ENCODE results near the gene ZNF575. TPM values are rescaled to one million over a fixed set of nuclear protein-coding genes. Genes with fewer than 3 reads are reported as not detected.
A peak's percentile ranks its signal among the peaks of the same experiment; 100 is the strongest.

Gene ZNF575
- total and polyA plus RNA-seq, 10 of the 15 experiments (the other 5 are each of a cell fraction or from before 2014, with no cell fraction given) = 0.18 to 2.8 (median 0.75) TPM

DNA sequence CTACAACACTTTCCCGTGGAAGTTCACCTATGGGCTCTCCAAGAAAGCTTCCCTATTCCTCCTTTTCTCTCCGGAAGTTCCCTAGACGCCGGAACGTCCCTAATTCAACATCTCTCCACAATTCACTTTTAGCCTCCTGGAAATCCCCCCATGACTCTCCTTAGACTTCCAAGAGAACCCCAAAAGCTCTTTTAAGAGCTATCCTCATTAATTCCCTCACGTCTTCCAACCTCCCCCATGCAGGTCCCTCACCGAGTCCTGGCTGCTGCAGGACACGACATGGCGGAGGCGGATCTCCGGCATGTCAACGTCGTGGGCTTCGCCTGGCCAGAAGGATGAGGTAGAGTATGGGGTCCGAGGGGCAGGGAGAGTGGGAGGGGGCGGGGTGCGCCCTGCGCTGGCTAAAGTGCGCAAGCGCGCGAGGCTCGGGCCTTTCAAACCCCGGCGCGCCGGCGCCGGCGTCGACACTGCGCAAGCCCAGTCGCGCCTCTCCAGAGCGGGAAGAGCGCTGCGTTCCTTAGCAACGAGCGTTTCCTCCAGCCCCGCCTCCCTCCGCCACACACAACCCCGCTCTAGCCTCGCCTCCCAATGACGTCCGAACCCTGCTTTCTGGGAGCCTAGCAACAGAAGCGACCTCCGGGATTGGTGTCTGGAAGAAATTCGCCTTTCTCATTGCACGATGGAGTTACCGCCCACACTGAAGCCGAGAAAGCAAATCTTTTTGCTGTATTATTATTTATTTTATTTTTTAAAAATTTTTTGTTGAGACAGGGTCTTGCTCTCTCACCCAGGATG, 42.4 kb downstream of the ZNF575 start, which contains the start of the genes PINLYP and XRCC1 (continued):
- TF ChIP-seq SKIL (IDR thresholded peaks at IDR 0.05; ENCODE audit: low read depth, poor library complexity, severe bottlenecking) = no peak
- TF ChIP-seq ETV6 (conservative IDR thresholded peaks at IDR 0.05 in 1 of 2, IDR thresholded peaks at IDR 0.05 in 1 of 2; ENCODE audit: borderline replicate concordance in 1 of 2, low read depth in 1 of 2) = no peak
- TF ChIP-seq ZBED1 (IDR thresholded peaks at IDR 0.05; ENCODE audit: borderline replicate concordance) = no peak
- no peak for TF ChIP-seq SREBF2 (IDR thresholded peaks at IDR 0.05; ENCODE audit: low read length)
- TF ChIP-seq BACH1 (IDR thresholded peaks at IDR 0.05; ENCODE audit: borderline replicate concordance) = no peak
- TF ChIP-seq BCL3 (IDR thresholded peaks at IDR 0.05; ENCODE audit: borderline replicate concordance, insufficient read depth, low read depth, low read length, poor library complexity, severe bottlenecking) = no peak
- TF ChIP-seq, protein P1, sequence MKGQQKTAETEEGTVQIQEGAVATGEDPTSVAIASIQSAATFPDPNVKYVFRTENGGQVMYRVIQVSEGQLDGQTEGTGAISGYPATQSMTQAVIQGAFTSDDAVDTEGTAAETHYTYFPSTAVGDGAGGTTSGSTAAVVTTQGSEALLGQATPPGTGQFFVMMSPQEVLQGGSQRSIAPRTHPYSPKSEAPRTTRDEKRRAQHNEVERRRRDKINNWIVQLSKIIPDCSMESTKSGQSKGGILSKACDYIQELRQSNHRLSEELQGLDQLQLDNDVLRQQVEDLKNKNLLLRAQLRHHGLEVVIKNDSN (IDR thresholded peaks at IDR 0.05; ENCODE audit: borderline replicate concordance, extremely low read length, insufficient read depth, low read depth, low read length) = no peak
- TF ChIP-seq EGR1 (IDR thresholded peaks at IDR 0.05; ENCODE audit: borderline replicate concordance in 1 of 2, low read depth in 2 of 2, low read length in 2 of 2) = 0 out of 3 replicates have a peak, but pooled peaks of 1 of the 2 experiments have one; percentile 8
- TF ChIP-seq TCF7 (IDR thresholded peaks at IDR 0.05; ENCODE audit: borderline replicate concordance) = no peak
- no peak for TF ChIP-seq POU2F2 (IDR thresholded peaks at IDR 0.05; ENCODE audit: borderline replicate concordance, low read depth, low read length)
- TF ChIP-seq, protein P2, sequence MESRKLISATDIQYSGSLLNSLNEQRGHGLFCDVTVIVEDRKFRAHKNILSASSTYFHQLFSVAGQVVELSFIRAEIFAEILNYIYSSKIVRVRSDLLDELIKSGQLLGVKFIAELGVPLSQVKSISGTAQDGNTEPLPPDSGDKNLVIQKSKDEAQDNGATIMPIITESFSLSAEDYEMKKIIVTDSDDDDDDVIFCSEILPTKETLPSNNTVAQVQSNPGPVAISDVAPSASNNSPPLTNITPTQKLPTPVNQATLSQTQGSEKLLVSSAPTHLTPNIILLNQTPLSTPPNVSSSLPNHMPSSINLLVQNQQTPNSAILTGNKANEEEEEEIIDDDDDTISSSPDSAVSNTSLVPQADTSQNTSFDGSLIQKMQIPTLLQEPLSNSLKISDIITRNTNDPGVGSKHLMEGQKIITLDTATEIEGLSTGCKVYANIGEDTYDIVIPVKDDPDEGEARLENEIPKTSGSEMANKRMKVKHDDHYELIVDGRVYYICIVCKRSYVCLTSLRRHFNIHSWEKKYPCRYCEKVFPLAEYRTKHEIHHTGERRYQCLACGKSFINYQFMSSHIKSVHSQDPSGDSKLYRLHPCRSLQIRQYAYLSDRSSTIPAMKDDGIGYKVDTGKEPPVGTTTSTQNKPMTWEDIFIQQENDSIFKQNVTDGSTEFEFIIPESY (IDR thresholded peaks at IDR 0.05) = no peak
- peak; percentile 65; the same call in 1 of the 2 replicates for TF ChIP-seq POLR2AphosphoS5 (IDR thresholded peaks at IDR 0.05; ENCODE audit: low read length)
- no peak for TF ChIP-seq CHD4 (IDR thresholded peaks at IDR 0.05)
- no peak for TF ChIP-seq ESRRA (IDR thresholded peaks at IDR 0.05; ENCODE audit: low read length)
- no peak for TF ChIP-seq ZNF24 (IDR thresholded peaks at IDR 0.05)
- TF ChIP-seq FOXM1 (IDR thresholded peaks at IDR 0.05; ENCODE audit: low read depth, low read length) = no peak
- TF ChIP-seq, protein P3, sequence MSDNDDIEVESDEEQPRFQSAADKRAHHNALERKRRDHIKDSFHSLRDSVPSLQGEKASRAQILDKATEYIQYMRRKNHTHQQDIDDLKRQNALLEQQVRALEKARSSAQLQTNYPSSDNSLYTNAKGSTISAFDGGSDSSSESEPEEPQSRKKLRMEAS (IDR thresholded peaks at IDR 0.05; ENCODE audit: low read depth, low read length) = no peak
- TF ChIP-seq IRF3 (IDR thresholded peaks at IDR 0.05) = peak; percentile 14; the same call in 1 of the 2 replicates

All from GM12878 (cell line).